ENCODE results near the gene CNIH3. TPM values are rescaled to one million over a fixed set of nuclear protein-coding genes. Genes with fewer than 3 reads are reported as not detected.

Gene CNIH3
- polyA plus RNA-seq, 1 donor (not counting 4 experiments of a cell fraction or from before 2014, with no cell fraction given), result 0.81 TPM

DNA sequence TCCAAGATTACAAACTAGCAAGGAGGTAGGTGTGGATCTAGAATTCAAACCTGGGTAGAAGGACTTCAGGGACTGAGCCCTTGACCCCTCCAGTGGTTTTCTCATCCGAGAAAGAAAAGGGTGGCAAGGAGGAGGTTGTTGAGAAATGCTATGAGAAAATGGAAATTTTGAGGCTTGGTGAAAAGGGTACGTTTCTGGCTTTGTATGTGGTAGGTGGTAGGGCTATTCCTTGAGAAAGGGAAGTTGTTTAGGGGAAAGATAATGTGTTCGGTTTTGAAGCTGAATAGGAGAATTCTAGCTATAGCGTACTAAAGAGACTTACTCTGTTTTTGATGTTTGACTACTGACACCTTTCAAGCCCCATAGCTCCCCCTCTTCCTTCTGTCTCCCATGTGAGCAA lies 133.8 kb downstream of the CNIH3 start:
- H4K20me1 ChIP-seq (ENCODE audit: control insufficient read depth, extremely low read depth, insufficient read depth, low read length), result no peaks in the 10 kb centered on the region
- H3K9me3 ChIP-seq (ENCODE audit: control insufficient read depth, low read depth, low read length), result no peaks in the 10 kb centered on the region
- FAIRE-seq, result no peak
- H3K27ac ChIP-seq (ENCODE audit: control insufficient read depth, insufficient read depth, low read length), result no peak overlapping the region
- H3K4me1 ChIP-seq (ENCODE audit: control insufficient read depth, extremely low read depth, insufficient read depth, low read length), result no peaks in the 10 kb centered on the region
- no peak overlapping the region for H2AFZ ChIP-seq (ENCODE audit: control insufficient read depth, low read length)
- no peak for DNase-seq (ENCODE audit: low read depth, low spot score)
- H3K27me3 ChIP-seq (ENCODE audit: control insufficient read depth, extremely low read depth, insufficient read depth, low read length), result no peaks in the 10 kb centered on the region
- H3K9me1 ChIP-seq (ENCODE audit: control insufficient read depth, extremely low read depth, insufficient read depth, low read length), result no peaks in the 10 kb centered on the region
- dilution Hi-C loops (cut with MboI; ENCODE audit: extremely low pct_ligation_motif_present, low sequenced_read_pairs), result no loop called here
- no peak overlapping the region for H3K4me3 ChIP-seq (ENCODE audit: control insufficient read depth in 2 of 3, extremely low read depth in 1 of 3, insufficient read depth in 2 of 3, low read depth in 1 of 3, low read length in 3 of 3)
- TF ChIP-seq, protein P1, sequence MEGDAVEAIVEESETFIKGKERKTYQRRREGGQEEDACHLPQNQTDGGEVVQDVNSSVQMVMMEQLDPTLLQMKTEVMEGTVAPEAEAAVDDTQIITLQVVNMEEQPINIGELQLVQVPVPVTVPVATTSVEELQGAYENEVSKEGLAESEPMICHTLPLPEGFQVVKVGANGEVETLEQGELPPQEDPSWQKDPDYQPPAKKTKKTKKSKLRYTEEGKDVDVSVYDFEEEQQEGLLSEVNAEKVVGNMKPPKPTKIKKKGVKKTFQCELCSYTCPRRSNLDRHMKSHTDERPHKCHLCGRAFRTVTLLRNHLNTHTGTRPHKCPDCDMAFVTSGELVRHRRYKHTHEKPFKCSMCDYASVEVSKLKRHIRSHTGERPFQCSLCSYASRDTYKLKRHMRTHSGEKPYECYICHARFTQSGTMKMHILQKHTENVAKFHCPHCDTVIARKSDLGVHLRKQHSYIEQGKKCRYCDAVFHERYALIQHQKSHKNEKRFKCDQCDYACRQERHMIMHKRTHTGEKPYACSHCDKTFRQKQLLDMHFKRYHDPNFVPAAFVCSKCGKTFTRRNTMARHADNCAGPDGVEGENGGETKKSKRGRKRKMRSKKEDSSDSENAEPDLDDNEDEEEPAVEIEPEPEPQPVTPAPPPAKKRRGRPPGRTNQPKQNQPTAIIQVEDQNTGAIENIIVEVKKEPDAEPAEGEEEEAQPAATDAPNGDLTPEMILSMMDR (optimal IDR thresholded peaks at IDR 0.05 in 1 of 3, IDR thresholded peaks at IDR 0.05 in 1 of 3, conservative IDR thresholded peaks at IDR 0.05 in 1 of 3; ENCODE audit: extremely low read depth in 1 of 3, insufficient read depth in 2 of 3, low read length in 3 of 3), result no peak
- TF ChIP-seq EZH2 (IDR thresholded peaks at IDR 0.05; ENCODE audit: low read length), result no peak
- H3K9ac ChIP-seq (ENCODE audit: control insufficient read depth, extremely low read depth, insufficient read depth, low read length), result no peak overlapping the region
- H3K4me2 ChIP-seq (ENCODE audit: control insufficient read depth, extremely low read depth, insufficient read depth, low read depth, low read length), result no peak overlapping the region
- no peaks in the 10 kb centered on the region for H3K79me2 ChIP-seq (ENCODE audit: control insufficient read depth, insufficient read depth, low read length)
- H3K36me3 ChIP-seq (ENCODE audit: control insufficient read depth in 2 of 2, extremely low read depth in 1 of 2, insufficient read depth in 2 of 2, low read length in 2 of 2), result no peaks in the 10 kb centered on the region

DNA sequence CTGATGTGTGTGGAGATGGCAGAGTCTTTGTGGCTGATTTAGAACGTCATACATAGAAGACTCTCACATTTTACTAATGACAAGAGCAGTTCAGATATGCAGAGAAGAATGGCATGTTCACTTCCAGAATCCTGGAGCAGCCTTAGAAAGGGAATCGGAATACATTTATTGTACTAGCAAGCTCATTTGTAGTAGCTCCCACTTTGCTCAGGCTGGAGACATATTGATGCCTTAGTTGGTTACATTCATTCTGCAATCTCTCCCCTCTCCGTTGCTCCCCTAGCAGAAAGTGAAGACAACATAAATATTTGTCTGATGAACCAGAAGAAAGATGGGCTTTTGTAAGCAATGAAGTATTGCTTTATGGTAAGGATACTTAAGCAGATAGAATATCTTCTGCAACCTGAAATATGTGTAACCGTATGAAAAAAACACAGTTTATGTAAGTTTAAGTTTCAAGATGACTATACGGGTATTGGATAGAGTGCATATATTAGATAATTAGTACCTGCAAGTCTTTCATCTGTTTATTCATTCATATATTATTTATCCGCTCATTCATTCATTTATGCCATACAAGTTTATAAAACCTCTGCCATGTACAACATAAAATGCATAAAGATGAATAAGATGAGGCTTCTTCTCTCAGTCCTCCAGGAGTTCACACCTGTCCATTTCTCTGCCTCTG lies 135.7 kb downstream of the CNIH3 start:
- no peaks in the 10 kb centered on the region for H3K4me1 ChIP-seq (ENCODE audit: control insufficient read depth, extremely low read depth, insufficient read depth, low read length)
- TF ChIP-seq, protein P1 (optimal IDR thresholded peaks at IDR 0.05 in 1 of 3, IDR thresholded peaks at IDR 0.05 in 1 of 3, conservative IDR thresholded peaks at IDR 0.05 in 1 of 3; ENCODE audit: extremely low read depth in 1 of 3, insufficient read depth in 2 of 3, low read length in 3 of 3), result no peak
- no peak for TF ChIP-seq EZH2 (IDR thresholded peaks at IDR 0.05; ENCODE audit: low read length)
- dilution Hi-C loops (cut with MboI; ENCODE audit: extremely low pct_ligation_motif_present, low sequenced_read_pairs), result no loop called here
- H4K20me1 ChIP-seq (ENCODE audit: control insufficient read depth, extremely low read depth, insufficient read depth, low read length), result no peaks in the 10 kb centered on the region
- no peaks in the 10 kb centered on the region for H3K36me3 ChIP-seq (ENCODE audit: control insufficient read depth in 2 of 2, extremely low read depth in 1 of 2, insufficient read depth in 2 of 2, low read length in 2 of 2)
- H3K27ac ChIP-seq (ENCODE audit: control insufficient read depth, insufficient read depth, low read length), result no peak overlapping the region
- no peak for FAIRE-seq
- no peaks in the 10 kb centered on the region for H3K9me3 ChIP-seq (ENCODE audit: control insufficient read depth, low read depth, low read length)
- no peaks in the 10 kb centered on the region for H3K79me2 ChIP-seq (ENCODE audit: control insufficient read depth, insufficient read depth, low read length)
- no peaks in the 10 kb centered on the region for H3K27me3 ChIP-seq (ENCODE audit: control insufficient read depth, extremely low read depth, insufficient read depth, low read length)
- no peak overlapping the region for H3K9ac ChIP-seq (ENCODE audit: control insufficient read depth, extremely low read depth, insufficient read depth, low read length)
- DNase-seq (ENCODE audit: low read depth, low spot score), result no peak
- no peak overlapping the region for H2AFZ ChIP-seq (ENCODE audit: control insufficient read depth, low read length)
- no peaks in the 10 kb centered on the region for H3K9me1 ChIP-seq (ENCODE audit: control insufficient read depth, extremely low read depth, insufficient read depth, low read length)
- H3K4me3 ChIP-seq (ENCODE audit: control insufficient read depth in 2 of 3, extremely low read depth in 1 of 3, insufficient read depth in 2 of 3, low read depth in 1 of 3, low read length in 3 of 3), result no peak overlapping the region
- no peak overlapping the region for H3K4me2 ChIP-seq (ENCODE audit: control insufficient read depth, extremely low read depth, insufficient read depth, low read depth, low read length)

All from keratinocyte (primary cell).